HG03103 (cell line): ENCODE data around the gene ZNF19.
A peak's percentile ranks its signal among the peaks of the same experiment; 100 is the strongest.

Experiments
- ATAC-seq: cut with Tn5 transposase; IDR thresholded peaks from one replicate; pipeline ENCODE4 v1.9.1; 2021; ENCODE audit warnings: low read depth; ENCODE audit not compliant: unreplicated experiment

The ZNF19 gene

DNA sequence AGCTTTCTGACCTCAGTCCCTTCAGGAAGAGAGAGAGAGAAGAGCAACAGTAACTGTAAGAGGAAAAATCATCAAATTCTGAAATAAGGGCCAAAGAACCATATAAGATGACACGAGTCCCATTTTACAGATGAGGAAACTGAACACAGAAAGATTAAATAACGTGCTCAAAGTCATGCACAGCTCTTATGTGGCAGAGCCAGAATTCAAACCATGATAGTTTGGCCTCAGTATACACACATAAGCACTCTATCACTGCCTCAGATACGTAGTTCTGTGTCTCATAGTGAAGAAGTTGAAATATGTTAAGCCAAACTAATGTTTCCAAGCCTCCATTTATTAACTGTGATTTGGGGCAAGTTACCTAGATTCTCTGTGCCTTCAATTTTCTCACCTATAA is 1.9 kb upstream of the ZNF19 start:
- ATAC-seq, result no peak

DNA sequence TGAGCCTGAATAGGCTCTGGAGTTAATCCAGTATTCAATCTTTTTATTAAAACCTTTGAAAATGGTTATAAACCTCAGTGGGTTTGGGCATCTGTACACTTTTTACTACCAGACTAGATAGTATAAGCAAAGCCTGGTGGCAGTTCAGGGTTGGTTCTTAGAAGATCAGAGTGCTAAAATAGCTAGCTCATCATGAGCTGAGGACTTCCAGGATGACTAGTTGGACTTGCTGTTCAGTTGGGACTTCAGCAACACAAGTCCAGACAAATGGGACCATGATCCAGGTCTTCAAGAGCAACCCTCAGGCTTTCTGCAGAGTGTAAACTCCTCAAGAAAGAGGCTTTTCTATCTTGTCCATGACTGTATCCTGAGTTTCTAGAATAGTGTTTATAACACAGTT is 1.2 kb upstream of the ZNF19 start:
- ATAC-seq, result no peak

DNA sequence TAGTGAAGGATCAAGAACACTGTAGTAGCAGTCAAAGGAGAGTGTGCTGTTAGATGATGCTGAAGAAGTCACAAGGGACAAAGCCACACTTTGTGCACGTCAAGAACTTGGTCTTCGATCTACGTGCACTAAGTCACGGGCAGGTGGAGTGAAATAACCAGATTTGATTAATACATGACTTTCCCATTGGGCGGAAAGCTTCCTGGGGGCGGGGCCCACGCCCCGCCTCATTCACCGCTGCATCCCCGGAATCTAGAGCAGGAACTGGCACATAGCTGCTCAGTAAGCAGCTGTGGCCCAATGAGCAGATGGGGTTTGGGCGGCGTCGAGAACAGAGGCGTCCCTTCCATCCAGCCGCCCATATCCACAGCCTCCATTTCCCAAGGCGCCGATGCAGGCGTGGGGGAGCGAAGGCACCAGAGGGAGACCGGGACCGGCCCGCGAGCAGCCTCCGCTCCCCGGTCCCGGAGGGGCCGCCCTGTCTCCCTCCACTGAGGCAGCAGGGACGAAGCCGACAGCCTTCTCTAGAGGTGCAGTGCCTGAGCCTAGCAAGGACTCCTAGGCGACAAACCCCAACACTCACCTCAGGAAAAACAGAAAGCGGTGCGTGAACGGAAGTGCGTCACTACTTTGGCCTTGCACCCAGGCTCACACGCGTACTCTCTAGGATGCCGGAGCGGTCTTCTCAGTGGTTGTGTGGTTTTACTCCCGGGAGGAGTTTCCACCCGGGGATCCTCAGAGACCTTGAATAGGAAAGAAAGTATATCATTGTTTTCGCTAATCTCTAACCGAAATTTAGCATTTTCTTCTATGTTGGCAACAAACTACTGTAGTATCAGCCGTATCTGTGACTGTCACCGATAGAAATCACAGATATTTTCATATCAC is 4.9 kb downstream of the ZNF19 start:
- ATAC-seq, result peak; percentile 77

DNA sequence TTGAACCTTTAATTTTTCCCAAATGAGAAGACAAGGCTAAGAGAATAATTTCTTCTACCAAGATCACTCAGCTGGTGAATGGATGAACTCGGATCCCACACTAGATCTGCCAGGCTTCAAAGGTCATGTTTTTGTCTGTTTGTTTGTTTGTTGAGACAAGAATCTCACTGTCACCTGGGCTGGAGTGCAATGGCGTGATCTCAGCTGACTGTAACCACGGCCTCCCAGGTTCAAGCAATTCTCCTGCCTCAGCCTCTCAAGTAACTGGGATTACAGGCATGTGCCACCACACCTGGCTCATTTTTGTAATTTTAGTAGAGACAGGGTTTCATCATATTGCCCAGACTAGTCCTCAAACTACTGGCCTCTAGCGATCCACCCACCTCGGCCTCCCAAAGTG is 6.6 kb downstream of the ZNF19 start:
- ATAC-seq, result no peak

DNA sequence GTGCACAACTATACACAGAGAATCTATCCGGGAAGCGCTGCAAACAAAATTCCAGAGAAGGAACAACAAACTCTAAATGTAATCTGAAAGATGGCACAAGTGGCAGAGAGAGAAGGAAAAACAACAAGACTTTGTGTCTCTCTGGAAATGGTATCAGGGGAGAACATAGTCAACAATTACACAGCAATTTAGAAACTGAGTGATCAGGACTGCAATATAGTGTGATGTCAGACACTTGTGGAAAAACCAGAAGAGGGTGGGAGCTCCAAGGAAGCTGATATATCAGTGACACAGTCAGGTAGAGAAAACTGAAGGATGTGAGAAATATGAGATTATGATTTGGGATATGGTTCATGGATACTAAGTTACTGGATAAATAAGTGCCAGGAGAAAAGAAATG is 8.2 kb downstream of the ZNF19 start:
- ATAC-seq, result no peak

DNA sequence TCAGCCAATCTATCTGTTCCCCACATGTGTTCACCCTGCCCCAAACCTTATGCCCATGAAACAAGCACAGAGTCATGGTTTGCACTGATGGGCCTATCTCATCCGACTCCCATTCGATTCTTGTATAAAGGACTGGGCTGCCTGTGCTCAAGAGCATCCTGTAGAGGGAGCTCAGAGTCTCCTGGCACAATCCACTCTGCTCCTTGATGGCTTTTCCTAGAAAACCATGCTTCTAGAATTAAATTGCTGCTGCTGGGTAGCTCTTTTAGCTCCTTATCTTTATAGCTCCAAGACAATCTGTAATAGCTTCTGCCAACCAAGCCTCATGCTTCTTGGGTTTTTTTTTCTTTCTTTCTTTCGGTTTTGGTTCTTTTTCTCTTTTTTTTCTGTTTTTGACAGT is 9.7 kb downstream of the ZNF19 start:
- ATAC-seq, result no peak

DNA sequence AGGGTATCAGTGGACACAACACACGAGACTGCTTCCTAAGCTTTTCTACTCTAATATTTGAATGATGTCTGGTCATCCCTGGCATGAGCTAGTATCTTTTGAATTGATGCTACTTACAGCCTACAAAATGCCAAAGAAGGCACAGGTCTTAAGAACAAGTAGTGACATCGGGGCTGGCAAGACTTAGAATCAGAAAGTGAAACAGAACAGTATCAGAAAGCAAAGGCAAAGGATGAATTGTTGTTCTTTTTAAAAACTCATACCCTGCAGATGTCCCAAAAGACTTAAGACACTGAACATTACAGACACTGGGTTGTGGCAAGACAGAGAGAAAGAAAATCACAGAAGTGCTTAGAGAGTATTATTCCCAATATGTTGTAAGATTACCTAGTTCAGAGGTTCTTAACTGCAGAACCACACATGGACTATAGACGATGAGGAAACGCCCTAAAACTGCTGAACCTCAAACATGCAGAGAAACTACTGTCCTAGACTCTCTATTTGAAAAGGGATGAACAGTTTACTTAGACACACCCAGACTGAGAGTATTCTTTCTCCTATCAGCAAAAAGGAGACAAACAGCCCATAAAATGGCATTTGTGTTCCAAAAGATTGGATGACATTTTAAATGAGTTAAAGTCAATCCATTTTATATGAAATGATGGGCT is 12.5 kb downstream of the ZNF19 start:
- ATAC-seq, result no peak

DNA sequence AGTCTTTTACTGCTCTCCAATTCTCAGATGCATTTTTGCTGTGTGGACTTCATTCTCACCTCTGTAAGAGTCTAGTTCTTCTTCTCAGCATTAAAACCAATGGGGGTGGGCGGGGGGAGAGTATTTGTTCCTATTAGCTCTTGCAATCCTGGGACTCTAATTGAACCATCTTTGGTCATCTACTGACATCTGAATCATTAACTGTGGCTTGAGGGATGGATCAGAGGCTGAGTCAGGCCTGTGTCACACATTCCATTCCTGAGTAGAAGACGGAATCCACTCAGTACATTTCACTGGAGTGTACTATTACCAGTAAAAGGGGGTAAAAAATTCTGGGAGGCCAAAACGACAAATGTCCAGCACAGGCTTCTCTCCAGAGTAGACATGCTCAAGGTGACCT is 14.3 kb downstream of the ZNF19 start:
- no peak for ATAC-seq

DNA sequence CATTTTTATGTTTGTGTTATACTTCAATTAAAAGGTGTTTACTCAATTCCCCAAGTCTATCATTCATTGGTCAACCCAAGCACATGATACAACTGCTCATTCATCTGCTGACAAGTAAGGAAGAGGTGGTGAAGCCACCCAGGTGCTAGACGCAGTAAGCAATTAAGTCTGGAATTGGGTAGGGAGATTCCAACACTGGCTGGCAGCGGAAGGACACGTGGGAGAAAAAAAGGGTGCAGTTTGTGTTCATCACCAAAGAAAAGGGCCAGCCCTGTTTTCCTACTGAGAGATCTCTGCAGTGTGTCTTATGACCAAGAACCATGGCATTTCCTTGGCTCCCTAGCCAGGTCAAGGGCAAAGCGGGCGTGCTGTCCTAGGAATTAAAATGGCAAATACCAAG is 15.2 kb downstream of the ZNF19 start:
- ATAC-seq, result no peak

DNA sequence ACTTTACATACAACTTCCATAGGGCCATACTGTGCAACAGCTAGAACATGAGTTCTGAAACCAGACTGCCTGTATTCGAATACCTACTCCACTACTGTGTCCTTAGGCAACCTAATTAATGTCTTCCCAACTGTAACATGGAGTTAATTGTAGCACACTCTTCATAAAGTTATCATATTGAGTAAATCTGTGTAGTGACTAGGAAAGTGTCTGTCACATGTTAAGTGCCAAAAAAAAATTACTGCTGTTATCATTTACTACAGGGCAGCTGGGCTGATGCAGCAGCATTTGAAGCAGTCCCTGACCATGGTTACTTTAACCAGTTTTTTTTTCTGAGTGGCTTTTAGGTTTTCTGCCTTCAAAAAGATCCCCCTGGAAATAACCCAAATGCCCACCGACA is 16.2 kb downstream of the ZNF19 start:
- no peak for ATAC-seq

DNA sequence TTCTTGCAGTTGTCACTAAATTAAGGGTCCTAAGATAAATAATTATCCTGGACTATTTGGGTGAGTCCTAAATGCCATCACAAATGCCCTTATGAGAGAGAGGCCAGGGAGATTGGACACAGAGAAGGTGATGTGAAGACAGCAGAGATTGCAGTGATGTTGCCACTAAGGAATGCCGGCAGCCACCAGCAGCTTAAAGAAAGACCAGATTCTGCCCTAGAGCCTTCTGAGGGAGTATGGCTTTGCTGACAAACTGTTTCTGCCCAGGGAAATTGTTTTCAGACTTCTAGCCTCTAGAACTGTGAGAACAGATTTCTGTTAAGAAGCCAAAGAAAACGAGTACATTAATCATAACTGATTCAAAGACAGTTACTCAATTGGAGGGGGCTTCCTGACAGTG is 17.1 kb downstream of the ZNF19 start:
- no peak for ATAC-seq

DNA sequence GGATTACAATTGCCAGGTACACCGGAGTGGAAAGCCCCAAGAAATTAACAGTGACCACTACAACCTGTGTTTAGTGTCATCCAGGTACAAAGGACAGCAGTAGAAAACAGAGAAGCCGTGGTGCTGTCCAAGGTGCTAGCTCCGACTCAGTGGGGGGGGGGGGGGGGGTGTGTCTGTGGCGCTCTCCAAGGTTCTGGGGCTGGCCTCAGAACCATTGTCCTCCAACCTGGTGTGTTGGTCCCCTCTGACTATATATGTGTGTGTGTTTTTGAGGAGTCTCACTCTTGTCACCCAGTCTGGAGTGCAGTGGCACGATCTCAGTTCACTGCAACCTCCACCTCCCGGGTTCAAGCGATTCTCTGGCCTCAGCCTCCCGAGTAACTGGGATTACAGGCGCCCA is 21.3 kb downstream of the ZNF19 start:
- no peak for ATAC-seq

DNA sequence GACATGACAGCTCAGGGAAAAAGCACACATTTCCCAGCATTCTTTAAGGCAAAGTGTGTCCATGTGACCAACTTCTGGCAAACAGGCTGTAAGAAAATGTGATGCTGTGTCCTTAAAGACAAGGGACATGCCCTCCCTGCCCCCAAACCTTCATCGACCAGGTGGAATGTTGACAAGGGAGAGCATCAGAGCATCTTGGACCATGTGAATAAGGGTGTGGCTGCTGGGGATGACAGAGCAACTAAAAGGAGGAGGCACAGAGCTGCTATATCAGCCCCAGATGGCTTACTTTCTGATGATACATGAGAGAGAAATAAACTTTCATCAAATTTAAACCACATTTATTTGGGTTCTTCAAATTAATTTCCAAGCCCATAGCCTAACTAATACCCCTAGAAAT is 24.9 kb downstream of the ZNF19 start:
- no peak for ATAC-seq

DNA sequence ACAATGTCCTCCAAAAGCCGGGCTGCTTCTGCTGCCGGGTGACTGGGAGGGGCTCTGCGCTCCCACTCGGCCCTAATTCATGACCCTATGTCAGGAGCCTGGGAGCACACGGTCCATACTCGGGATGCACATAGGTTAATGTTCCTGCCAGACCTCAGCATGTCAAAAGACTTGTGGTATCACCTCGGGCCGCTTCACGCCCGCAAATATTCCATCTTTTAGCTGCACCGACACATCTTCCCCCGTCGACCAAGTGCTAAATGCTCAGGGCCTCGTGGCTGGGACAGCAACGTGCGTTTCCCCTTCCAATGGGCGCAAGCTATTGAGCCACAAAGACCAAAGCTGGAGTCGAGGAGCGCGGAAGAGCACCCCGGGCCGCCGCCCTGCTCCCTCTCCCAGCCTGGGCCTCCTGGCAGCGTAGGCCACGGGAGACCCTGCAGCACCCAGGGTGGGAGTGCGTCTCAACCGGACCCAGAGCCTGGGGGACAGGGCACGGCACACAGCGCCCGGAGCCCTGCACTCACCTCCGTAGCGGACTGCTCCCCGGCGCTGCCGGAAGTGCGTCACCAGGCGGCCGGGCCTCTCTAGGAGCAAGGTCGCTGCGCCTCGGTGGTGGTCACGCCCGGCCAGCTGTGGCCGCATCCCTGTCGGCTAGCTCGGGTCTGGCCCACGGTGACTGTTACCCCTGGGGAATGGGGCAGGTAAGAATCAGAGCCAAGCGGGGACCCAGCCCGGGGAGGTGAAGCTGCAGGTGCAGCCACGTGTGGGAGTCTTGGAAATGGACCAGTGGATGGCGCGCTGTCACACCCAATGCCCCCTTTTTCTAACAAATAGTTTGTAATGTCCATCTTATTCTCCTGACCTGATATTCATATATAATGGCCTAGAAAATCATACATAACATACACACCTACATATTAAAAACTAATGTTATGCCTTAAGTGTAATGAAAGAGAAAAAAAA is 27.2 kb downstream of the ZNF19 start, which contains the start of gene ZNF23:
Gene ZNF23, minus strand, starts transcription at position 562 of the 963 bp plus-strand sequence. CDS start 5,451 bp downstream, outside the sequence.
- ATAC-seq, result peak; percentile 95

DNA sequence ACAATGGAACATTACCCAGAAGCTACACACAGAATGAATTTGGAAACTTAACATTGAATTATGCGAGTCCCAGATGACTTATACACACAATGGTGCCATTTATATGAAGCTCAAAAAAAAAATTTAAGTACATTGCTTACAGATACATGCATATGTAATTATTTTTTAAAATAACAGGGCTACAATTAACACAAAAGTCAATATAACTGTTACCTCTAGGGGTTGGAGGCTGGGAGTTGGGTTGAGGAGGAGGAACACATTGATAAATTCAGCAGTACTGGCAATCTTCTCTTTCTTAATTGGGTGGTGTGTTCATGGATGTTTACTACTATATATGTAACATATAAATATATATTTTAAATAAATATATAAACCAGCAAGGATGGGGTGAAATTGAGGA is 28.2 kb downstream of the ZNF19 start:
- ATAC-seq, result no peak

DNA sequence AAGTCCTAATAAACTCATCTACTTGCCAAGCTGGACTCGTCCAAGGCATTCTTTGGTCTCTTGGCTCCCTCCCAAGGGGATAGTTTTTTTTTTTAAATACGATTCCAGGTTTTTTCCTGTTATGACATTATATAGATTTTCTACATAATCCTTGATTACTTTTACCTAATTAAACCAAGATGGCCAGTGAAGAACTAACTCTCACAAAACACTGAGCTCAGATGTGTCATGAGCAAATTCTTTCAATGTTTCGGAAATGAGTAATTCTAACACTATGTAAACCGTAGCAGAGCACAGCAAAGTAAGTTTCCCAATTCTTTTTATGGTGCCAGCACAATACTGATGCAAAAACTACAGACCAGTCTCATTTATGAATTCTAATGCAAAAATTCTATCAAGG is 28.9 kb downstream of the ZNF19 start:
- ATAC-seq, result no peak

DNA sequence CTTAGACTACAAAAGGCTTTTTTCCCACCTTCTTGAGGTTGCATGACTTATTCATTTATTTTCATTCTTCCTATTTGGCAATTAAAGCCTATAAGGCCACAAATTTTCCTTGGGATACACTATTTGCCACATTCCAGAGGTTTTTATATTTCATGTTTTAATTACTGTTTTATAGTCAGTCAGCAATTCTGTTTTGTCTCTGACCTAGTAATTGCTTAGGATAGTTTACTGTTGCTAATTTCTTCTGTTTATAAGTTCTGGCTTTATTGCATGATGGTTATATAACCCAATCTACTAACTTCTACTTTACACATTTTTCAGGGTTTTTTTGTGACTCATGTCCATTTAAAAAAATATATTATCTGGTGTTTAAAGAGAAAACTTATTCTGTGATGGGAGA is 29.6 kb downstream of the ZNF19 start:
- ATAC-seq, result no peak

DNA sequence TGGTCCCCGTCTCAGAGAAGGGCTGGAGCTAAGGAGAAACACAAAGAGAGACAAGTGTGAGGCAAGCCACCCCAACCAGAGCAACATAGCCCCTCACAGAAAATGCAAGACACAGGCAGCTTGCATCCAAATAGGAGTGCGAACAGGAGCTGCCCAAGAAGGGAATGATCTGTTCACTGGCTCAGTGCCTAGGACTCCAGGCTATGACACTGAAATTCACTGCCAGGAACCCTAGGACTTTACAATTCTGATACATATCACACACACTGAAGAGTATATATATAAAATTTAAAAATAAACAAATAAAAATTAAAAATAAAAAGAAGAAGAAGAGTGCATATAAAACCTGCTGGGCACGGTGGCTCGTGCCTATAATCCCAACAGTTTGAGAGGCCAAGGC is 32.3 kb downstream of the ZNF19 start:
- ATAC-seq, result no peak

DNA sequence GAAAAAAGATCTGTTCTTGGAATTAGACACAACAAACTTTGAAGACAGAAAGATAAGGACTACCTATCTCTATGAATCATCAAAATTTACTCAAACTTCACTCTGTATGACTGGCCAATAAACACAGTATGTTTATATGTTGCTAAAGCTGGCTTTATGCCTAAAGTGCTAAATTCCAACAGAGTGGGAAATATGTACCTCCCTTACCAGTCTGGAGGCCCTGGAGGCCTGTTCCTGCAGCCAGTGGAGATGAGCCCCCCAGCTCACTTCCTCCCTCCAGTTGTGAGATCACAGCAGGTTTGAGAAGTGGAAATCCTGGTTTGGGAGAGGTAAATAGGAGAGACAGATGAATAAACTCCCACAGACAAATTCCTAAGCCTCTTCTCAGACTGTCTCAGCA is 36.1 kb downstream of the ZNF19 start:
- ATAC-seq, result no peak

DNA sequence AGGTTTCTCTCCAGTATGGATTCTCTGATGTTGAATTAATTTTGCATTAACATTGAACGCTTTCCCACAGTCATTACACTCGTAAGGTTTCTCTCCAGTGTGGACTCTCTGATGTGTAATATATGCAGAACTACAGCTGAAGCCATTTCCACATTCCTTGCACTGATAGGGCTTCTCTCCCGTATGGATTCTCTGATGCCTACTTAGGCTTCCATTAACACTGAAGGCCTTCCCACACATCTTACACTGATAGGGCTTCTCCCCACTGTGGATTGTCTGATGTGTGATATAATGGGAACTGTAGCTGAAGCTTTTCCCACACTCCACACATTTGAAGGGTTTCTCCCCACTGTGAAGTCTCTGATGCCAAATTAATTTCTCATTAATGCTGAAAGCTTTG is 40.1 kb downstream of the ZNF19 start:
- no peak for ATAC-seq

DNA sequence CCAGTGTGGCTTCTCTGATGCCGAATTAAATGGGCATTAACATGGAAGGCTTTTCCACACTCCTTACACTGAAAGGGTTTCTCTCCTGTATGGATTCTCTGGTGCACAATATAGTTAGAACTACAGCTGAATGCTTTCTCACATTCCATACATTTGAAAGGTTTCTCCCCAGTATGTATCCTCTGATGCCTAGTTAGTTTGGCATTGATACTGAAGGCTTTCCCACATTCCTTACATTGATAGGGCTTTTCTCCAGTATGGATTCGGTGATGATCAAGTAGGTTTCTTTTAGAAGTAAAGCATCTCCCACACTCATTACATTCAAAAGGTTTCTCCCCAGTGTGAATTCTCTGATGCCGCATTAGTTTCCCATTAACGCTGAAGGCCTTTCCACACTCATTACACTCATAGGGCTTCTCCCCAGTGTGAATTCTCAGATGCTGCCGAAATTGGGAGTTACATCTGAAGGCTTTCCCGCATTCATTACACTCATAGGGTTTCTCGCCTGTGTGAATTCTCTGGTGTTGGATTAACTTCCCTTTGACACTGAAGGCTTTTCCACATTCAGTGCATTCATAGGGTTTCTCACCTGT is 40.8 kb downstream of the ZNF19 start:
- no peak for ATAC-seq
